Ramos (cell line): ENCODE results near the gene MTHFD1L.

Source experiments
- in situ Hi-C: fragments of 300-500 bp; cut with MboI; formaldehyde crosslinking; loops from one replicate; pipeline ENCODE4 v1.14.3; 2022; ENCODE audit warnings: low sequenced_read_pairs; ENCODE audit not compliant: unreplicated experiment

Gene MTHFD1L

GRCh38 chr6:151131324-151132007 is 266.0 kb downstream of the MTHFD1L start:
- in situ Hi-C loops, result no loop called here

GRCh38 chr6:151136141-151136755 is 270.7 kb downstream of the MTHFD1L start:
- in situ Hi-C loops, result no loop called here

GRCh38 chr6:151137542-151137941 is 272.0 kb downstream of the MTHFD1L start:
- in situ Hi-C loops, result no loop called here

GRCh38 chr6:151139524-151139923 is 274.0 kb downstream of the MTHFD1L start:
- in situ Hi-C loops, result no loop called here

- in situ Hi-C loops, result no loop called here
These were observed 275.3 kb downstream of the MTHFD1L start for GRCh38 chr6:151140767-151141166.

- in situ Hi-C loops, result no loop called here
These were observed 276.2 kb downstream of the MTHFD1L start for GRCh38 chr6:151141685-151142084.

- in situ Hi-C loops, result no loop called here
These were observed 277.2 kb downstream of the MTHFD1L start for GRCh38 chr6:151142676-151143075.

- in situ Hi-C loops, result no loop called here
These were observed 277.8 kb downstream of the MTHFD1L start for GRCh38 chr6:151143337-151143736.

GRCh38 chr6:151143806-151144205 is 278.3 kb downstream of the MTHFD1L start:
- in situ Hi-C loops, result no loop called here

GRCh38 chr6:151147118-151147832 is 281.8 kb downstream of the MTHFD1L start:
- in situ Hi-C loops, result no loop called here

- in situ Hi-C loops, result no loop called here
These were observed 282.6 kb downstream of the MTHFD1L start for GRCh38 chr6:151148111-151148510.

GRCh38 chr6:151149793-151150192 is 284.3 kb downstream of the MTHFD1L start:
- in situ Hi-C loops, result no loop called here
